Thyroid gland (tissue), 4 donors: Measurements from ENCODE around the gene SLC24A4.

Experiments used
- POLR2A ChIP-seq, 2 donors: fragments of 450-650 bp; IDR thresholded peaks; one replicate each; pipeline ENCODE4 v1.6.1; 2017; ENCODE audit warnings: antibody characterized with exemption in 2 of 2, mild to moderate bottlenecking in 2 of 2, moderate library complexity in 1 of 2
- TF ChIP-seq, protein P1 (sequence below), 6 experiments: fragments of 200-600 bp in 3 of 6; fragments of 450-650 bp in 3 of 6; sonication (generic) in 3 of 6; IDR thresholded peaks; one replicate each; pipeline ENCODE4 v1.5.1; 2016 to 2019; ENCODE audit warnings: antibody characterized with exemption in 6 of 6, mild to moderate bottlenecking in 2 of 6, inconsistent platforms in 1 of 6, moderate library complexity in 1 of 6

DNA sequence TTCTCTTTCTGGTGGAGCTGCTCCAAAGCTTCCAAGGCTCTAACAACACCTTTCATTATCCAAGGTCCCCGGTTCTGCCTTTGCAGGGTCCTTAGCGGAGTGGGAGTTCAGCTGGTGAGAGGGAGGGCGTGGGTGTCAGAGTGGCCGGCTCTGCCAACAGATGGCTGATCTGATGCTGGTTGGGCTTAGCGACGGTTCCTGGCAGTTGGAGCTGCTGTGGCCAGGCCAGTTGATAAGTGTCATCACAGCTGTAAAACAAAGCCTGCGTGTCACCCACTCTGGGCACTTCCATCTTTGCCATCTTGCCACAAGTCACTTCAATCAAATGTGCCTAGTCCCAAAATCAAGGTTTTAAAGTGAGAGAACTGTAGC, 226.9 kb downstream of the SLC24A4 start:
- TF ChIP-seq, protein P1, sequence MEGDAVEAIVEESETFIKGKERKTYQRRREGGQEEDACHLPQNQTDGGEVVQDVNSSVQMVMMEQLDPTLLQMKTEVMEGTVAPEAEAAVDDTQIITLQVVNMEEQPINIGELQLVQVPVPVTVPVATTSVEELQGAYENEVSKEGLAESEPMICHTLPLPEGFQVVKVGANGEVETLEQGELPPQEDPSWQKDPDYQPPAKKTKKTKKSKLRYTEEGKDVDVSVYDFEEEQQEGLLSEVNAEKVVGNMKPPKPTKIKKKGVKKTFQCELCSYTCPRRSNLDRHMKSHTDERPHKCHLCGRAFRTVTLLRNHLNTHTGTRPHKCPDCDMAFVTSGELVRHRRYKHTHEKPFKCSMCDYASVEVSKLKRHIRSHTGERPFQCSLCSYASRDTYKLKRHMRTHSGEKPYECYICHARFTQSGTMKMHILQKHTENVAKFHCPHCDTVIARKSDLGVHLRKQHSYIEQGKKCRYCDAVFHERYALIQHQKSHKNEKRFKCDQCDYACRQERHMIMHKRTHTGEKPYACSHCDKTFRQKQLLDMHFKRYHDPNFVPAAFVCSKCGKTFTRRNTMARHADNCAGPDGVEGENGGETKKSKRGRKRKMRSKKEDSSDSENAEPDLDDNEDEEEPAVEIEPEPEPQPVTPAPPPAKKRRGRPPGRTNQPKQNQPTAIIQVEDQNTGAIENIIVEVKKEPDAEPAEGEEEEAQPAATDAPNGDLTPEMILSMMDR (IDR thresholded peaks at IDR 0.05) = no peak
- TF ChIP-seq POLR2A (IDR thresholded peaks at IDR 0.05) = no peak
